HL-60 (cell line): ENCODE data around the gene RAP1GAP.

Experiments
- DNase-seq, 2 experiments: peaks; one replicate each; pipeline ENCODE4 v3.0.0-alpha.2; 2010 to 2020; ENCODE audit warnings: low read depth in 1 of 2, low spot score in 1 of 2
- H3K27ac ChIP-seq: fragments of 250-450 bp; sonication (Bioruptor Pico); replicated peaks from 2 replicates; pipeline ENCODE4 v1.5.1; 2020; ENCODE audit warnings: mild to moderate bottlenecking, moderate library complexity
- H3K27me3 ChIP-seq: fragments of 250-450 bp; sonication (Bioruptor Pico); 2 replicates; pipeline ENCODE4 v1.5.1; 2021; ENCODE audit warnings: mild to moderate bottlenecking, moderate library complexity; ENCODE audit not compliant: insufficient read depth, poor library complexity, severe bottlenecking
- H3K4me3 ChIP-seq: replicated peaks from 2 replicates; pipeline ENCODE4 v1.5.1; 2011; ENCODE audit warnings: mild to moderate bottlenecking, control low read depth, low read length; ENCODE audit not compliant: insufficient read depth
- CTCF ChIP-seq: IDR thresholded peaks from one replicate; pipeline ENCODE4 v1.5.1; 2011; ENCODE audit warnings: low read length, control low read depth, inconsistent platforms; ENCODE audit not compliant: insufficient read depth
- GABPA ChIP-seq: IDR thresholded peaks from 2 replicates; pipeline ENCODE4 v1.6.1; 2012; ENCODE audit warnings: low read depth
- POLR2AphosphoS5 ChIP-seq: IDR thresholded peaks from 2 replicates; pipeline ENCODE4 v1.6.1; 2012; ENCODE audit warnings: low read depth
- SPI1 ChIP-seq: IDR thresholded peaks from 2 replicates; pipeline ENCODE4 v1.6.1; 2012; ENCODE audit warnings: low read depth, mild to moderate bottlenecking, borderline replicate concordance
- TF ChIP-seq, protein P1 (sequence below): IDR thresholded peaks from 2 replicates; pipeline ENCODE4 v1.6.1; 2012; ENCODE audit warnings: low read depth; ENCODE audit not compliant: insufficient replicate concordance

RAP1GAP gene

DNA sequence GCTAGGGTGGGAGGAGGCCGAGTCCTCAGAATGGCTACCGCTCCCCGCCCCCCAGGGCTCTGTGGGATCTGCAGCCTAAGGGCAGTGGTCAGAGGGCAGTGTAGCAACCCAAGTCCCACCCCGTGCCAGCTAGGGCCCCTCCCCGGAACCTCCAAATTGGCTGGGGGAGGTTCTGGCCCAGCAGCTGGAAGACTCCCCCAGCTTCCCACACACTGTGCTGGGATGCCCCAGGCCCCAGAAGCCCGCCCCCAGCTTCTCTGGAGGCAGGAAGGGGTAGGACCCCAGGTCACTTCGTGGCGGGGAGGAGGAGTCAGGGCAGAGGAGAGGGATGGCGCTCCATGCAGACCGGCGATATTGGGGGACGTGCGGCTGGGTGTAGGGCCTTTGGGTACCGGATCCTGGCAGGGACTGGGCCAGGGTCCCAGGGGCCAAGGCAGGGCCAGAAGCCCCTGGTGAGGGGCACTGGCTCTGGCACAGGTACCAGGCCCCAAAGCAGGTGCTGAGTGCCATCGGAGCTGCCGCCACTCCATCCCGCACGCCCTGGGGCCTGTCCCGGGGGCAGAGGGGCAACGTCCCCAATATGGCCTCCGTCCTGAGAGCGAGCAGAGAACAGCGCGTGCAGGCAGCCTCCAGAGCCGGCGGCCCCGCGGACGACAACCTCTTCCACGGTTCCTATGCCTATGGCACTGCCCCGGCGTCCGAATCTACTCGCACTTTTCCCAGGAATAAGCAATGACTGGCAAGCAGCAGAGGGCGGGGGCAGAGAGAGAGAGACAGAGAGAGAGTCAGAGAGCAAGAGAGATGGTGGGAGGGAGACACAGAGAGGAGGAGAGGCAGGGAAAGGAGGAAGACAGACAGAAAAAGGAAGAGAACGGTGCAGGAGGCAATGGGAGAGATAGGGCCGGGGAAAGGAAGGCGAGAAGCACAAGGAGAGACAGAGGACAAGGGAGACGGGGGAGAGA, 65.7 kb downstream of the RAP1GAP start:
- no peak for TF ChIP-seq POLR2AphosphoS5
- TF ChIP-seq CTCF = no peak
- TF ChIP-seq, protein P1, sequence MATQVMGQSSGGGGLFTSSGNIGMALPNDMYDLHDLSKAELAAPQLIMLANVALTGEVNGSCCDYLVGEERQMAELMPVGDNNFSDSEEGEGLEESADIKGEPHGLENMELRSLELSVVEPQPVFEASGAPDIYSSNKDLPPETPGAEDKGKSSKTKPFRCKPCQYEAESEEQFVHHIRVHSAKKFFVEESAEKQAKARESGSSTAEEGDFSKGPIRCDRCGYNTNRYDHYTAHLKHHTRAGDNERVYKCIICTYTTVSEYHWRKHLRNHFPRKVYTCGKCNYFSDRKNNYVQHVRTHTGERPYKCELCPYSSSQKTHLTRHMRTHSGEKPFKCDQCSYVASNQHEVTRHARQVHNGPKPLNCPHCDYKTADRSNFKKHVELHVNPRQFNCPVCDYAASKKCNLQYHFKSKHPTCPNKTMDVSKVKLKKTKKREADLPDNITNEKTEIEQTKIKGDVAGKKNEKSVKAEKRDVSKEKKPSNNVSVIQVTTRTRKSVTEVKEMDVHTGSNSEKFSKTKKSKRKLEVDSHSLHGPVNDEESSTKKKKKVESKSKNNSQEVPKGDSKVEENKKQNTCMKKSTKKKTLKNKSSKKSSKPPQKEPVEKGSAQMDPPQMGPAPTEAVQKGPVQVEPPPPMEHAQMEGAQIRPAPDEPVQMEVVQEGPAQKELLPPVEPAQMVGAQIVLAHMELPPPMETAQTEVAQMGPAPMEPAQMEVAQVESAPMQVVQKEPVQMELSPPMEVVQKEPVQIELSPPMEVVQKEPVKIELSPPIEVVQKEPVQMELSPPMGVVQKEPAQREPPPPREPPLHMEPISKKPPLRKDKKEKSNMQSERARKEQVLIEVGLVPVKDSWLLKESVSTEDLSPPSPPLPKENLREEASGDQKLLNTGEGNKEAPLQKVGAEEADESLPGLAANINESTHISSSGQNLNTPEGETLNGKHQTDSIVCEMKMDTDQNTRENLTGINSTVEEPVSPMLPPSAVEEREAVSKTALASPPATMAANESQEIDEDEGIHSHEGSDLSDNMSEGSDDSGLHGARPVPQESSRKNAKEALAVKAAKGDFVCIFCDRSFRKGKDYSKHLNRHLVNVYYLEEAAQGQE = no peak
- no peak for TF ChIP-seq SPI1
- TF ChIP-seq GABPA = no peak
- no peak overlapping the region for H3K4me3 ChIP-seq

GRCh38 chr1:21601278-21602048, 67.7 kb downstream of the RAP1GAP start:
- Histone ChIP-seq H3K4me3 (no peak overlapping the region), H3K27ac (no peak overlapping the region), H3K27me3 (no peaks in the 10 kb centered on the region)
- no peak for TF ChIP-seq CTCF
- no peak for TF ChIP-seq GABPA
- TF ChIP-seq POLR2AphosphoS5 = no peak
- no peak for TF ChIP-seq SPI1
- TF ChIP-seq, protein P1 = no peak
- DNase-seq = no peak

More for the DNA sequence above, 65.7 kb downstream of the RAP1GAP start:
- Histone ChIP-seq H3K27ac (no peak overlapping the region), H3K27me3 (no peaks in the 10 kb centered on the region)
- no peak for DNase-seq

- Histone ChIP-seq H3K27ac (no peak overlapping the region), H3K4me3 (no peak overlapping the region), H3K27me3 (no peaks in the 10 kb centered on the region)
- no peak for TF ChIP-seq POLR2AphosphoS5
- no peak for TF ChIP-seq GABPA
- no peak for TF ChIP-seq CTCF
- no peak for TF ChIP-seq SPI1
- TF ChIP-seq, protein P1 = no peak
- DNase-seq = no peak
Observed at GRCh38 chr1:21599402-21599801, 69.8 kb downstream of the RAP1GAP start.
